H4 (cell line): ENCODE data around the gene SPATC1L. TPM values are rescaled to one million over a fixed set of nuclear protein-coding genes. Genes with fewer than 3 reads are reported as not detected.

Source experiments
- DNase-seq: peaks from one replicate; pipeline ENCODE4 v3.0.0-alpha.2; 2015; ENCODE audit warnings: low spot score
- total RNA-seq: library from RNA; depleted of rRNA; stranded (reverse); fragments of >200 nt; shearing (Covaris generic); gene quantifications from 2 replicates; pipeline ENCODE4 v1.2.3, GENCODE V29; 2014

SPATC1L gene
- total RNA-seq, 1 experiment from 2014 or later = 2.7 TPM

DNA sequence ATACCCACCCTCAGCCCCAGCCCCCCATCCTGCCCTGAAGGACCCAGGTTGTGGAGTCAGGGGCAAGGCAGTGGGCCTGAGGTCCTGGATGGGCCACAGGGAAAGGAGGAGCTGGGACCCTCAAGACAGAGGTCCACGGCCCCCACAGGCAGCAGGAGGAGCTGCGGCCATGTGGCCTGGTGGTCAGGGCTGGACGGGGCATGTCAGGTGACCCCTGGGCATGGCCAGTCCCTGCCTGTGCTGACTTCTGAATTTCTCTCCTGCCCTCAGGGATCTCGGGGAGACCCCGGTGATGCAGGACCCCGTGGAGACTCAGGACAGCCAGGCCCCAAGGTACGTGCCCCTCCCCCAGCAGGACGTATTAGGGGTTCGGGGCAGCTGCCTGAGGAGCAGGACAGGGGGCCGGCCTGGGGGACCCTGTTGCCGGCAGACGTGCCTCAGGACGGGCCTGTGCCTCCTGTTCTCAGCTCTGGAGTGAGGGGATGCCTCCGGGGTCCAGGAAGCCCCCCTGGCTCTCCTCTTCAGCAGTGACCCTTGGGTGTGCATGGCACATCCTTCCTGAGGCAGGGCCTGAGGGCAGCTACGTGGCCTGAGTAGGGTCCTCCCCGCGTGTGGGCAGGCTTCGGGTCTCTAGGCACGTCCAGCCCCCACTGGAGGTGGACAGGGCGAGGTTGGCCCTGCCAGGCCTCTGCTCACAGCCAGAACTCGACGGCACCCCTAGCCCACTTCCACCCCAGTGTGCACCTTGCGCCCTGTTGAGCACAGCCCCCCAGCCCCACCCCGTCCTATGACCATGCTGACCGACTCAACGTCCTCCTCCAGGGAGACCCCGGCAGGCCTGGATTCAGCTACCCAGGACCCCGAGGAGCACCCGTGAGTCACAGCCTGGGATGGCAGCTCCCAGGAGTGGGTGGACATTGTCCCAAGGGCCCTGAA is 62.7 kb downstream of the SPATC1L start:
- DNase-seq = no peak

DNA sequence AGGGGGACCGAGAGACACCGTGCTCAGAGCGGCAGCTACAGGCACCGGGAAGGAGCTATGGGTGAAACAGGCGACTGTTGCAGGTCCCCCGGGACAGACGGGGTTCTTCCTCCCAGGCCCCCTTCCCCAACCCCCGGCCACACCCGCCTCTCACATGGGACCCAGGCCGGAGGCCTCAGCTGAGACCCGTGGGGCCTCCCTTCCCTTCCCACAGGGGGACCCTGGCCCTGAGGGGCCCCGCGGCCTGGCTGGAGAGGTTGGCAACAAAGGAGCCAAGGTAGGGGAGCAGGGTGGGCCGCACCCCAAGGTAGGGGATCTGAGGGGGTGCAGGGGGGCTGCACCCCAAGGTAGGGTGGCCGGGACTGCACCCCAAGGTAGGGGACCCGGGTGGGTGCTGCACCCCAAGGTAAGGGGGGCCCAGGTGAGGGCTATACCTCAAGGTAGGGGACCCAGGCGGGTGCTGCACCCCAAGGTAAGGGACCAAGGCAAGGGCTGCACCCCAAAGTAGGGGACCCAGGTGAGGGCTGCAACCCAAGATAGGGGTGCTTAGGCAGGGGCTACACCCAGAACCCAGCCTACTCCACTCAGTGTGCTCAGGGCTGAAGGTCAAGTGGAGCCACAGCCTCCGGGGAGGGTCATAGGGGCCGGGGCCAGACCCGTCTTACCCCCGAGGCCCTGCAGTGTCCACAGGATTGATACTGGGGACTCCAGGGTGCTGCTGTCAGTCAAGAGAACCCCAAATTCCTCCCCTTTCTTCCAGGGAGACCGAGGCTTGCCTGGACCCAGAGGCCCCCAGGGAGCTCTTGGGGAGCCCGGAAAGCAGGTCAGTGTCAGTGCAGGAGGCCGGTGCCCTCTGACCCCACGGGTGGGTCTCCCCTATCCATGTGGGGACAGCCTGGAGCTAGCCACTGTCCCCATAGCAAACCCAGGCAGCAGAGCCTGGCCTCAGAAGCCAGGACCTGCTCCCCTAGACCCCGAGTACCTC is 63.7 kb downstream of the SPATC1L start:
- no peak for DNase-seq

- DNase-seq = no peak
Measured at GRCh38 chr21:46119637-46120271, 64.5 kb downstream of the SPATC1L start.

- no peak for DNase-seq
Measured at GRCh38 chr21:46119144-46119636, 65.1 kb downstream of the SPATC1L start.

- DNase-seq = no peak
Measured at GRCh38 chr21:46118316-46119143, 65.7 kb downstream of the SPATC1L start.

DNA sequence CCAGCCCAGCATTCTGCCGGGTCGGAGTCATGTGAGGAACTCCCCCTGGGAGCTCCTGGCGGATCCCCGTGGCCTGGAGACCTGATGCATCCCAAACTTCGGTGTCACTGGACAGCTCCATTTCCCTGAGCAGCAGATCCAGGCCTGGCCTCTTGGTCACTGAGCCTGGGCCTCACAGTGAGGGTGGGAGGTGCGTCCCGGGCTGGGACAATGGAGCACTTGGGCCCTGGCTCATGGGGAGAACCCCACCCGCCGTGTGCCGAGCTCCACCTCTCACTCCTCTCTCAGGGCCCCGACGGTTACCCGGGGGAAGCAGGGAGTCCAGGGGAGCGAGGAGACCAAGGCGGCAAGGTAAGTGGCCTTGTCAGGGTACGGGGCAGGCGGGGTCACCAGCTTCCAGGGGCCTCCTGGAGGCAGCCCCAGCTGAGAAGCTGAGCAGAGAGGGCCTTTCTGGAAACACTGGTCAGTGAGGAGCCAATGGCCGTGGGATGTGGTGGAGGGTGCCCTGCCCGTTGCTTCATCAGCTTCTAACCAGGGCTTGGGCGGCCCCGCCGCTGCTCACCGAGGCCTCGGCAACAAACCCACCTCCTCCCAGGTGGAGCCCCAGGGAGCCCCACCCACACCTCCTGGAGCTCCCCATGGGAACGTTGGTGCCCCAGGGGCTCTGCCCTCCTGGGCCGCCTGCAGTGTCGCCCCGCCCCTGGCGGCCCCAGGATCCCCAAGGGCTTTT is 66.5 kb downstream of the SPATC1L start:
- DNase-seq = no peak

DNA sequence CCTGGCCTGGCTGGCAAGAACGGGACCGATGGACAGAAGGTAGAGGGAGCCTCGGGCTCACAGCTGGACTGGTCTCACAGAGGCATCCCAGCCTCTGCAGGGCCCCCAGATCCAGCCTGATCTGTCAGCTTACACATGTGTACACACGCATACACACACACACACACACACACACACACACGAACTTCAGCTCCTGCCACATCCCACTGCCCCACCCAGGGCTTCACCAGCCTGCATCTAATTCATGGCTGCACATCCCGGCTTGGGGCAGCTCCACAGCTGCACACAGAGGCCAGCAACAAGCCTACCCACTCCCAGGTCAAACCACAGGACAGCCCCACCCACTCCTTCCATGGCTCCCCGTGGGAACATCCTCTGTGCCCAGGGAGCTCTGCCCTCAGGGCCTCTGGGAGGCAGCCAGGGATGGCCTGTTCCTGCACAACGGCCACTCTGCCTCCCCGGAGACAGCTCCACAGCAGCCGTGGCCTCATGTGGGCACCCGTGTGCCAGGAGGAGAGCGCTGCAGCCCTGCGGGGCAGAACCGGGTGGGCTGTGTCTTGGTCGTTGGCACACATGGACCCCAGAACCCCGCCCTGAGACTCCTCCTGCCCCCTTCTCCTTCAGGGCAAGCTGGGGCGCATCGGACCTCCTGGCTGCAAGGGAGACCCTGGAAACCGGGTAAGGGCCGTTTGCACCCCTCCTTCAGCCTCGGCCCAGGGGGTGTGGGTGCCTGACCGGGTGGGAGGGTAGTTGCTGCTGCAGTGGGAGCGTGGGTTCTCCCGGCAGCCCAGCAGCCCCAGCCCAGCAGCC is 67.3 kb downstream of the SPATC1L start:
- no peak for DNase-seq

DNA sequence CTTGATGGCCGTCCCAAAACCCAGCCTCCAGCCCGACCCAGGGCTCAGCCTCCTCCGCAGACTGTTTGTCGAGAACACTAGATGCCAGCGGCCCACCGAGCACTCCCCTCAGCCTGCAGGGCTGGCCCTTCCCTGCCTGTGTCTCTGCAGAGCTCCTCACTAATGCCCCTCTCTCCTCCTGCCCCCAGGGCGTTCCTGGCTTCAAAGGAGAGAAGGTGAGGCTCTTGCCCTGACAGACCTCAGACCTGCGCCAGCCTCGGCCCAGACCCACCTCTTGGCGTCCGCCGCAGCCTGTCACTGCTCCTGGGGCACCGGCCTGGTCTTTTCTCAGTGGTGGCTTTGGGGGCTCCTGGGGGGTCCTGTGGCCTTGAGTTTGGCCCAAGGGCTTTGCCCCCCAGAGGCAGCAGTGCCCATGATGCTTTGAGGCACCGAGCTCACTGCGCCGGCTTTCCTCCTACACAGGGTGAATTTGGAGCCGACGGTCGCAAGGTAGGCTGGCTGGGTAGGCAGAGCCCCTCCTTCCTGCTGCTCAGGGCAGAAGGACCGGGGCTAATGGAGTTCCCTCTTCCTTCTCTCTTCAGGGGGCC is 68.0 kb downstream of the SPATC1L start:
- DNase-seq = no peak

- DNase-seq = no peak
Measured at GRCh38 chr21:46115441-46116188, 68.6 kb downstream of the SPATC1L start.

DNA sequence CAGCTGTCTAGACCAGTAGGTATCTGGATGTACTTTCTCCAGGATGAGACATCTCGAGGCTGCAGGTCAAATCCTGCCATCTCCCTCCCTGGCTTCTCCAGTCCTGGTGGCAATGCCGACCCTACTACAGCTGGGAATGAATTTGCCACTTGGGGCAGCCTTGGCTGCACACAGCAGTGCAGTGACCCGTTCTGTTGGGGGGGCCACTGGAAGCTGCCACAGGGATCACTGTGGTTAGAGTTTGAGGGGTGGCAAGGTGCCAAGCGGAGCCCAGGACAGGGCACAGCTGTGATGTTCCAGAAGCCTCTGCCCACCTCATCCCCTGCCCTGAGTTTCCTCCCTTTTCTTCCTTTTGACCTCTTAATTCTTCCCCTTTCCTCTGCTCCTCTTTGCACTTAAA is 69.3 kb downstream of the SPATC1L start:
- DNase-seq = no peak

- DNase-seq = no peak
Measured at GRCh38 chr21:46113497-46114176, 70.6 kb downstream of the SPATC1L start.

DNA sequence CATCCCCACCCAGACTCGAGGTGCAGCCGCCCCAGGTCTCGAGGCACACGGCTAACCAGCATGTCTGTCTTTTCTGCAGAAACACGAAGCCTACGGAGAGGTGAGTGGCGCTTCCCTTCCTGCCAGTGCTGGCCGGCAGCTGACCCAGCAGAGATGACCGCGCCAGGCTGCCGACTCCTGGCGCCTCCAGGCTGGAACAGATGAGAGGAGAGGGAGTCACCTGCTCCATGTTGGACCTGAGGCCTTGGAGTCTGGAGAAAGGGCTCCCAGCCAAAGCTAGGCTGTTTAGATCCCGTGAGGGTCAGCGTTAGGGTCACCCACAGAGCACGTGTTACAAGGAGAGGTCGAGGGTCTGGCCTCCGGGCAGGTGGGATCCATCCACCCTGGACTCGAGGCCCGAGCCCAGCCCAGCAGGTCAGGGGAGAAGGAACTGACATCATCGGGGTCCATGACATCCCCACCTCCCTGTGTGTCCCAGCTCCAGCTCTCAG is 71.5 kb downstream of the SPATC1L start:
- DNase-seq = no peak

GRCh38 chr21:46111857-46112724 is 72.2 kb downstream of the SPATC1L start:
- DNase-seq = no peak

DNA sequence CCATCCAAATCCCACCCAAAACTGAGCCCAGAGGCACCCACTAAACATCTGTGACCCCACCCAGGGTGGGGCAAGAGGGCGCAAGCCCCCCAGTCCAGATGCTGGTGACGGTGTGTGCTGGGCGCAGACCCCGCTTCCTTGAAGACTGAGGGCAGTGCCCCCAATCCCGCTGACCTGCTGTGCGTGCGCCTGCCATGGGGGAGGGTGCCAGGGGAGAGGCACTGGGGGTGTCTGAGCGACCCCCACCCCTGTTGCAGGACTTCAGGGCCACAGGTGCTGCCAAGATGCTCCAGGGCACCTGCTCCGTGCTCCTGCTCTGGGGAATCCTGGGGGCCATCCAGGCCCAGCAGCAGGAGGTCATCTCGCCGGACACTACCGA is 73.1 kb downstream of the SPATC1L start:
- DNase-seq = no peak
